Mucosa of stomach (tissue), 1 donor: ENCODE data around the gene ZBTB11.
"Not testable (repeated sequence)": the region's sequence is repeated elsewhere in the genome, so short reads cannot be mapped to it uniquely, and the experiment has no call there.

Experiments used
- H3K27me3 ChIP-seq: one replicate; pipeline ENCODE4 v1.7.0; 2013; ENCODE audit warnings: mild to moderate bottlenecking, low read length; ENCODE audit not compliant: control insufficient read depth, insufficient read depth
- H3K36me3 ChIP-seq: one replicate; pipeline ENCODE4 v1.7.0; 2013; ENCODE audit warnings: low read length; ENCODE audit not compliant: control insufficient read depth, insufficient read depth
- H3K4me1 ChIP-seq: one replicate; pipeline ENCODE4 v1.7.0; 2013; ENCODE audit warnings: mild to moderate bottlenecking, low read length; ENCODE audit not compliant: control insufficient read depth, insufficient read depth
- H3K4me3 ChIP-seq: one replicate; pipeline ENCODE4 v1.7.0; 2013; ENCODE audit warnings: low read length
- H3K9ac ChIP-seq: one replicate; pipeline ENCODE4 v1.7.0; 2013; ENCODE audit warnings: mild to moderate bottlenecking, low read length, moderate library complexity
- H3K9me3 ChIP-seq: one replicate; pipeline ENCODE4 v1.7.0; 2013; ENCODE audit warnings: mild to moderate bottlenecking, low read length, moderate library complexity; ENCODE audit not compliant: control insufficient read depth
- donor health status: Pancreatic carcinoma.

The ZBTB11 gene

DNA sequence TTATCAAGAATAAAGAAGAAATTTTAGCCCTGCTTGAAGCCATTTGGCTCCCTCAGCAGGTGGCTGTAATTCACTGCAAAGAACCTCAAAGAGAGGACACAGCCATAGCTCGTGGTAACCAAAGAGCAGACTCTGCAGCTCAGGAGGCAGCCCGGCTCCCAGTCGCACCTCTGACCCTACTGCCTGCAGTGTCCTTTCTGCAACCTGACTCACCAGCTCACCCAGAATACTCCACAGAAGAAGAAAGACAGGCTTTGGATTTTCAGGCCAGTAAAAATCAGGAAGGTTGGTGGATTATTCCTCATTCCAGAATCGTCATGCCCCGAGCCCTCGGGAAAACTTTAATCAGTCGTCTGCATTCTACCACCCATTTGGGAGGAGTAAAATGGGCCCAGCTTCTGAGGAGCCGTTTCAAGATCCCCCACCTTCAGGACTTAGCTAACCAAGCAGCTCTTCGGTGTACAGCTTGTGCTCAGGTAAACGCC, 38.6 kb downstream of the ZBTB11 start:
- Histone ChIP-seq H3K36me3 (no peaks in the 10 kb centered on the region), H3K4me3 (no peak overlapping the region), H3K4me1 (no peaks in the 10 kb centered on the region), H3K9me3 (no peaks in the 10 kb centered on the region), H3K9ac (no peak overlapping the region), H3K27me3 (no peaks in the 10 kb centered on the region)

DNA sequence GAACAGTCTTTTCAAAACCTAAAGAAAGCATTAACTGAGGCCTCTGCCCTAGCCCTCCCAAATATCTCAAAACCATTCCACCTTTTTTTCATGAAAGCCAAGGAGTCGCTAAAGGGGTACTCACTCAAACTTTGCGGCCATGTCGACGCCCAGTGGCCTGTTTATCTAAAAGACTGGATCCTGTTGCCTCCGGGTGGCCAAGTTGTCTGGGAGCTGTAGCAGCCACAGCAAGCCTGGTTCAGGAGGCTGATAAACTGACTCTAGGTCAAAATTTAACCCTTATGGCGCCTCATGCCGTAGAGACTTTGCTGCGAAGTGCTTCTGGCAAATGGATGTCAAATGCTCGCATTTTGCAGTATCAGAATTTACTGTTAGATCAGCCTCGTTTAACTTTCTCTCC, 39.5 kb downstream of the ZBTB11 start:
- Histone ChIP-seq H3K36me3 (no peaks in the 10 kb centered on the region), H3K9me3 (no peaks in the 10 kb centered on the region), H3K27me3 (no peaks in the 10 kb centered on the region), H3K4me3 (no peak overlapping the region), H3K4me1 (no peaks in the 10 kb centered on the region), H3K9ac (no peak overlapping the region)

DNA sequence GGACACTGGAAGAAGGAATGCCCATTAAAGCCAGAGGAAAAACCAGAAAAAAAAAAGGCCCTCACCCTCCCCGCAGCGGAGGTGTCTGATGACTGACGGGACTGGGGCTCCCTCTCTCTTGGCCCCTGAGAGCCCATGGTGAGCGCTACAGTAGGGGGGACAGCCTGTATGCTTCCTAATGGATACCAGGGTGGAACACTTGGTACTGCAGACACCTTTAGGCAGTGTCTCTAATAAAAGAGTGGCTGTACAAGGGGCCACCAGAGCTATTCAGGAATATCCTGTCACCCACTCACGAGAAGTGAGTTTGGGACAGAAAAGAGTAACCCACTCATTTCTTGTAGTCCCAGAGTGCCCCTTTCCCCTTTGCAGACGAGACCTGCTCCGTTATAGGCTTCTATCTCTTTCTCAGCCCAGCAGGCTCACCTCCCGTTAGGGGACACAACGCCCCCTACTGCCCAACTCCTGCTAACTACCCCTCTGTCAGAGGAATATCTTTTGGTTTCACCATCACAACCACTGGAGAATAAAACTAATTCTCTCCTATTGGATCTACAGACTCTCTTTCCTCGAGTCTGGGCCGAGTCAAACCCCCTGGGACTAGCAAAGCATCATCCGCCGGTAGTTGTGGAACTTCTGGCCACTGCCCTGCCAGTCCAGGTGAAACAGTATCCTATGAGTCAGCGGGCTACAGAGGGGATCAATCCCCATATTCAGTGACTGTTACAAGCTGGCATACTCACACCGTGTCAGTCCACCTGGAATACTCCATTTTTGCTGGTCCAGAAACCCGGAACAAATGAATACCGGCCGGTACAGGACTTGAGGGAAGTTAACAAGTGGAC, 40.8 kb downstream of the ZBTB11 start:
- Histone ChIP-seq H3K9me3 (no peaks in the 10 kb centered on the region), H3K27me3 (no peaks in the 10 kb centered on the region), H3K9ac (no peak overlapping the region), H3K4me3 (no peak overlapping the region), H3K36me3 (no peaks in the 10 kb centered on the region), H3K4me1 (no peaks in the 10 kb centered on the region)

DNA sequence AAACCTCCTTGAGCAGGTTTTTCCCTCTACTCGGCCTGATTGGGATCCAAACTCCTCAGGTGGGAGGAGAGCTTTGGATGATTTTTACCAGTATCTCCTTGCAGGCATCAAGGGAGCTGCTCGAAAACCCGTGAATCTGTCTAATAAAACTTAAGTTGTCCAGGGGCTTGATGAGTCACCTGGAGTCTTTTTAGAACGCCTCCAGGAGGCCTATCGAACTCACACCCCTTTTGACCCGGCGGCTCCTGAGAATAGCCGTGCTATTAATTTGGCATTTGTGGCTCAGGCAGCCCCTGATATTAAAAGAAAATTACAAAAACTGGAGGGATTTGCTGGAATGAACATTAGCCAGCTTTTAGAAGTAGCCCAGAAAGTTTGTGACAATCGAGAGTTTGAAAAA, 41.6 kb downstream of the ZBTB11 start:
- Histone ChIP-seq H3K9me3 (no peaks in the 10 kb centered on the region), H3K27me3 (no peaks in the 10 kb centered on the region), H3K36me3 (no peaks in the 10 kb centered on the region), H3K4me1 (no peaks in the 10 kb centered on the region), H3K4me3 (no peak overlapping the region), H3K9ac (no peak overlapping the region)

DNA sequence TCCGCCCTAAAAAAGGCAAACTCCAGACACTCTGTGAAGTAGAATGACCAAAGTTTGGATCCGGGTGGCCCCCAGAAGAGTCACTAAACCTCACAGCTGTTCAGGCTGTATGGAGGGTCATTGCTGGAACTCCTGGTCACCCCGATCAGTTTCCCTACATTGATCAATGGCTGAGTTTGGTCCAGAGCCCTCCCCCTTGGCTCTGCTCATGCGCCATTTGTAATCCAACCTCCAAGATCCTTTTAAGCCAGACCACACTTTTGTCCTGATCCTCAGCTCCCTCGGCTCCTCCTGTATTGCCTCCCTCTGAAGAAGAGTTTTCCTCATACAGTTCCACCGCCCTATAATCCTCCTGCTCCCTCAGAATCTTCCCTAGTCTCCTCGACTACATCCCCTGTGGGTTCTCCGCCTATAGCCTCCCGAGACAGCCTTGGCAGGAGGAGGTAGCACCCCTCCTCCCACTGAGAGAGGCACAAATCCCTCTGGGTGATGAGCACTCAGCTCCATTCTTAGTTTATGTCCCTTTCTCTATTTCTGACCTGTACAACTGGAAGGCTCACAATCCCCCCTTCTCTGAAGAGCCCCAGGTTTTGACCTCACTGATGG, 42.2 kb downstream of the ZBTB11 start:
- Histone ChIP-seq H3K4me1 (no peaks in the 10 kb centered on the region), H3K9ac (no peak overlapping the region), H3K9me3 (no peaks in the 10 kb centered on the region)

DNA sequence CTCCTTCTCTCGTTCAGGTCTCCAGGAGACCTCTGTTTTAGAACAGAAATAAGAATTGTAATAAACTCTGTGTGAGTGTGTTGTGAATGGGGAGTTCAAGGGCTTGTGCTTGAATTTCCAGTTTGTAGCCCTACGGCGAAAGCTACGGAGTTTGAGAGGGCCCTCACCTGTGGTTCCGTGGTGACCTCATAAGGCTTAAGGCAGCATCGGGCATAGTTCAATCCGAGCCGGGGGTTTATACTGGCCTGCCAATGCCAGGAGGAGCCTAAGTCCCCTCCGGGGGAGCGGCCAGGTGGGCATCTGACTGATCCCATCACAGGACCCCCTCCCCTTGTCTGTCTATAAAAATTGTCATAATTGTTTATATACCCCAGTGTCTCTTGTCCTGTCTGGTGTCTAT, 43.7 kb downstream of the ZBTB11 start:
- Histone ChIP-seq H3K4me1 (no peaks in the 10 kb centered on the region), H3K9me3 (no peaks in the 10 kb centered on the region), H3K9ac (no peak overlapping the region), H3K36me3 (no peaks in the 10 kb centered on the region), H3K27me3 (no peaks in the 10 kb centered on the region), H3K4me3 (no peak overlapping the region)

More for the DNA sequence above, 42.2 kb downstream of the ZBTB11 start:
- Histone ChIP-seq H3K27me3 (no peaks in the 10 kb centered on the region), H3K36me3 (no peaks in the 10 kb centered on the region), H3K4me3 (no peak overlapping the region)

DNA sequence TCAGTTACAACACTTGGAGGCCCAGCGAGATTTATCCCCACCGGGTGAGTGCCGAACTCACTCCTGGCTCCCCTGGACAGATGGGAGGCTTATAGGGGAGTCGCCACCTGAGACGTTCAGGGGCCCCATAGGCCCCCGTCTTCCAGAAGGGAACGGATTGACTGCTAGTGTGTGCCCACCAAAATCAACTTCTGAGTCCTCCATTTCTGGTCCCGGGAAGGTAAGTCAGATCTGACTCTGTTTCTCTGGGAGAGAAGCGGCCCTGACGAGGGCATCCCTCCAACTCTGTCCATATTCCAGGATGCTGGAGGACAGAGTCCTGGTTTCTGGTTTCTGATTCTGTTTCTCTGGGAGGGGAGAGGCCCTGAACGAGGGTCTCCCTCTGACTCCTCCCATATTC, 44.3 kb downstream of the ZBTB11 start:
- H3K9me3 ChIP-seq: no peaks in the 10 kb centered on the region
- H3K36me3 ChIP-seq: no peaks in the 10 kb centered on the region

DNA sequence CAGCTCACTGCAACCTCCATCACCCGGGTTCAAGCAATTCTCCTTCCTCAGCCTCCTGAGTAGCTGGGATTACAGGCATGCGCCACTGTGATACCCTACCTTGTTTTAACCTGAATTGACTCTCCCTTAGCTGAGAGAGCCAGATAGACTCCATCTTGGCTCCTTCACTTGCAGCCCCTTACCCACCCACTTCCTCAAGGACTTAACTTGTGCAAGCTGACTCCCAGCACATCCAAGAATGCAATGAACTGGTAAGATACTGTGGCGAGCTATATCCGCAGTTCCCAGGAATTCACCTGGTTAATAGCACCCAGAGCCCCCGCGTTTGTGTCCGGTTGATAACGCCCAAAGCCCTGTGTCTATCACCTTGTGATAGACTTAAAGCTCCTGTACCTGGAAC, 45.0 kb downstream of the ZBTB11 start:
- not testable (repeated sequence) for H3K36me3 ChIP-seq, H3K9me3 ChIP-seq, H3K9ac ChIP-seq, H3K4me1 ChIP-seq, H3K27me3 ChIP-seq, H3K4me3 ChIP-seq

More for the DNA sequence above, 44.3 kb downstream of the ZBTB11 start:
- Histone ChIP-seq H3K4me1 (no peaks in the 10 kb centered on the region), H3K4me3 (no peak overlapping the region), H3K9ac (no peak overlapping the region), H3K27me3 (no peaks in the 10 kb centered on the region)

DNA sequence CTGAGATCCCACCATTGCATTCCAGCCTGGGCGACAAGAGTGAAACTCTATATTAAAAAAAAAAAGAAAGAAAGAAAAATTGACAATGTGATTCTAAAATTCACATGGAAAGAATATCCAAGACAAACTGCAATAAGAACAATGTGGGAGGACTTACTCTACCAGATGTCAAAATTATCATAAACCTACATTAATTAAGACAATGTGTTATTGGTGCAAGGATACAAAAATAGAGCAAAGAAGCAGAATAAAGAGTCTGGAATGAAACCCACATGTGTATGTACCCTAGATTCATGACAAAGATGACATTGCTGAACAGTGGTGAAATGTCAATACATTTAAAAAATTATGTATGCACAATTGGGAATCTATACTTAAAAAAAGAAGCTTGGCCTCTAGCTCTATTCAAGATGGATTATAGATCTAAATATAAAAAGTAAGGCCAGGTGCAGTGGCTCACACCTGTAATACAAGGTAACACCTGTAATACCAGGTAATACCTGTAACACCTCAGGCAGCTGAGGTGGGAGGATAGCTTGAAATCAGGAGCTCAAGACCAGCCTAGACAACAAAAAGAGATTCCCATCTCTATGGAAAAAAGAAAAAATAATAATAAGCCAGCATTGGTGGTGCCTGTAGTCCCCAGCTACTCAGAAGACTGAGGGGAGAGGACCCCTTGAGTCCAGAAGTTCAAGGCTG, 45.7 kb downstream of the ZBTB11 start:
- Histone ChIP-seq H3K9me3 (no peaks in the 10 kb centered on the region), H3K36me3 (no peaks in the 10 kb centered on the region), H3K27me3 (no peaks in the 10 kb centered on the region), H3K4me1 (no peaks in the 10 kb centered on the region), H3K9ac (no peak overlapping the region), H3K4me3 (no peak overlapping the region)

DNA sequence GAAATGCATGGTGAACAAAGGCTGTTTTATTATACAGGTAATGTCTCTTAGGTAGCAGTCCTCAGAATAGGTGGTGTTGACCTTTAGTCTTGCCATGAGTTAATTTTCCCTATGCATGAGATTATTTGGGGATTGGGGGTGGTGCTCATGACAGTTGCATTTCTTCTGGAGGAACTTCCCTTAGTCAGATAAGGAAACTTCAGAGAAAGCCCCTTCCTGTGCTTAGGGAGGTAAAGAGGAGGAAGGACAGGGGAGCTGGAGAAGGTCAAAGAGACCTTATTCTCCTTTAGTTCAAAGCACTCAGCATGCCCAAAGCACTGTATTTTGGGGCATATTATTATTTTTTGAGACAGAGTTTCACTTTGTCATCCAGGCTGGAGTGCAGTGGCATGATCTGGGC, 47.7 kb downstream of the ZBTB11 start:
- no peaks in the 10 kb centered on the region for H3K36me3 ChIP-seq
- no peaks in the 10 kb centered on the region for H3K9me3 ChIP-seq
- no peaks in the 10 kb centered on the region for H3K4me1 ChIP-seq
- no peak overlapping the region for H3K4me3 ChIP-seq
- H3K9ac ChIP-seq: no peak overlapping the region
- no peaks in the 10 kb centered on the region for H3K27me3 ChIP-seq

DNA sequence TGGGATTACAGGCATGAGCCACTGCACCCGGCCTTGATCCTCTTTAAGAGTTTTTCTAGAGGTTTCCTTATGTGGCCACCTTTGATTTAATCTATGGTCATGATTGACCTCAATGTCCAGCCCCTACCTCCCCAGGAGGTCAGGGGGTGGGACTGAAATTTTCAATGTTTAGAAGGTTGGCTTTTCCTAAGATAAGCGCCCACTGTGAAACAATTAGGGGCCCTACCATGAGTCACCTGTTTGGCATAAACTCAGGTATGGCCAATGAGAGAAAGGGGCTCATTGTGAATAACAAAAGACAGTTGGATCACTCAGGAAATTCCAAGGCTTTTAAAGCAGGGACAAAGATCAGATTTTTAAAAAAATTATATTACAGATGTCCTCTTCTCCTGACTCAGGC, 51.1 kb downstream of the ZBTB11 start:
- no peak overlapping the region for H3K9ac ChIP-seq
- H3K4me1 ChIP-seq: no peaks in the 10 kb centered on the region
- no peaks in the 10 kb centered on the region for H3K9me3 ChIP-seq
- no peaks in the 10 kb centered on the region for H3K27me3 ChIP-seq
- no peaks in the 10 kb centered on the region for H3K36me3 ChIP-seq
- no peak overlapping the region for H3K4me3 ChIP-seq

DNA sequence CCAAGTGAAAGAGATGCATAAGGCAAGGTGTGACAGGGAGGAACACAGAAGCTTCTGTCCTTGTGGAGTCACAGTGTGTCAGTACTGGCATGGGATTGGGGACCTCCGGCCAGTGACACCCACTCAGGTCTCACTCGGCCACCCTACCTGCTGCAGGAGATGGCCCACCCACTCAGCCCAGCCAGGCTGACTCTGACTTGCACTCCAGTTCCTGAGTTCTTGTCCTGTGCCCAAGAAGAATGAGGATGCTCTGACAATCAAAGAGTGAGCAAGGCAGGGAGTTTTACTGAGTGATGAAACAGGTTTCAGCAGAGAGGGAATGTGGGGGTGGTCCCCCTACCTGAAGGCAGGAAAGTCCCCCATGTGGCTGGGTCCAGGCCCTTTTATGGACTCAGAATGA, 52.1 kb downstream of the ZBTB11 start:
- H3K4me1 ChIP-seq: no peaks in the 10 kb centered on the region

More for the DNA sequence above, 52.1 kb downstream of the ZBTB11 start:
- no peak overlapping the region for H3K4me3 ChIP-seq
- H3K9ac ChIP-seq: no peak overlapping the region
- no peaks in the 10 kb centered on the region for H3K9me3 ChIP-seq
- no peaks in the 10 kb centered on the region for H3K27me3 ChIP-seq
- no peaks in the 10 kb centered on the region for H3K36me3 ChIP-seq
